Nephron progenitor cell (in vitro differentiated cells): ENCODE data around the gene CCDC120.

Source experiments
- DNase-seq: peaks from one replicate; pipeline ENCODE4 v3.0.0; 2021
- H3K27ac Mint-ChIP-seq: 2 replicates; pipeline ENCODE4 v1.8.0; 2021; ENCODE audit warnings: mild to moderate bottlenecking, moderate library complexity, mixed read lengths
- H3K27me3 Mint-ChIP-seq: 2 replicates; pipeline ENCODE4 v1.8.0; 2021; ENCODE audit warnings: mild to moderate bottlenecking, low read depth, mixed read lengths; ENCODE audit not compliant: poor library complexity
- H3K36me3 Mint-ChIP-seq: 2 replicates; pipeline ENCODE4 v1.8.0; 2021; ENCODE audit warnings: low read depth, mixed read lengths
- H3K4me1 Mint-ChIP-seq: 2 replicates; pipeline ENCODE4 v1.8.0; 2021; ENCODE audit warnings: mixed read lengths
- H3K4me3 Mint-ChIP-seq: 2 replicates; pipeline ENCODE4 v1.8.0; 2021; ENCODE audit warnings: mild to moderate bottlenecking, moderate library complexity, mixed read lengths
- H3K9me3 Mint-ChIP-seq: 2 replicates; pipeline ENCODE4 v1.8.0; 2021; ENCODE audit warnings: mild to moderate bottlenecking, moderate library complexity, mixed read lengths
- TF ChIP-seq, protein P1 (sequence below): fragments of 200-600 bp; sonication (generic); IDR thresholded peaks from 2 replicates; pipeline ENCODE4 v1.5.0; 2021; ENCODE audit warnings: antibody characterized with exemption

Gene CCDC120

DNA sequence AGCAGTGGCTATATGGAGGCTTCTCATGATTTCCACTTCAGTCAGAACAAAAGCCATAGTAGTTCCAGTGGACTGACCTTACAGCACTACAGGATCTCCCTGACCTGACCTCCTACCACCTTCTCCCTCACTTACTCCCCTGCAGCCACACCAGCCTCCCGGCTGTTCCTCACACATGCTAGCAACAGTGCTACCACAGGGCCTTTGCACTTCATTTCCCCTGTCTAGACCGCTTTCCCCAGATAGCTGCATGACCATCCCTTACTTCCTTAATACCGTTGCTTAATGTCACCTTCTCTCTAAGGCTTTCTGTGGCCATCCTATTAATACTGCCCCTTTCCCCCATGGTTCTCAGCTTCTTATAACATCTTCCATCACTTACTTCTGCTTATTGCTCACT, 51.6 kb downstream of the CCDC120 start:
- peaks cover 26% of the 10 kb centered on the region for H3K36me3 Mint-ChIP-seq
- DNase-seq: no peak
- no peak overlapping the region for H3K4me3 Mint-ChIP-seq
- H3K27ac Mint-ChIP-seq: no peak overlapping the region
- no peaks in the 10 kb centered on the region for H3K4me1 Mint-ChIP-seq
- H3K27me3 Mint-ChIP-seq: peaks cover 2% of the 10 kb centered on the region
- TF ChIP-seq, protein P1, sequence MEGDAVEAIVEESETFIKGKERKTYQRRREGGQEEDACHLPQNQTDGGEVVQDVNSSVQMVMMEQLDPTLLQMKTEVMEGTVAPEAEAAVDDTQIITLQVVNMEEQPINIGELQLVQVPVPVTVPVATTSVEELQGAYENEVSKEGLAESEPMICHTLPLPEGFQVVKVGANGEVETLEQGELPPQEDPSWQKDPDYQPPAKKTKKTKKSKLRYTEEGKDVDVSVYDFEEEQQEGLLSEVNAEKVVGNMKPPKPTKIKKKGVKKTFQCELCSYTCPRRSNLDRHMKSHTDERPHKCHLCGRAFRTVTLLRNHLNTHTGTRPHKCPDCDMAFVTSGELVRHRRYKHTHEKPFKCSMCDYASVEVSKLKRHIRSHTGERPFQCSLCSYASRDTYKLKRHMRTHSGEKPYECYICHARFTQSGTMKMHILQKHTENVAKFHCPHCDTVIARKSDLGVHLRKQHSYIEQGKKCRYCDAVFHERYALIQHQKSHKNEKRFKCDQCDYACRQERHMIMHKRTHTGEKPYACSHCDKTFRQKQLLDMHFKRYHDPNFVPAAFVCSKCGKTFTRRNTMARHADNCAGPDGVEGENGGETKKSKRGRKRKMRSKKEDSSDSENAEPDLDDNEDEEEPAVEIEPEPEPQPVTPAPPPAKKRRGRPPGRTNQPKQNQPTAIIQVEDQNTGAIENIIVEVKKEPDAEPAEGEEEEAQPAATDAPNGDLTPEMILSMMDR: no peak
- H3K9me3 Mint-ChIP-seq: peaks cover 35% of the 10 kb centered on the region

DNA sequence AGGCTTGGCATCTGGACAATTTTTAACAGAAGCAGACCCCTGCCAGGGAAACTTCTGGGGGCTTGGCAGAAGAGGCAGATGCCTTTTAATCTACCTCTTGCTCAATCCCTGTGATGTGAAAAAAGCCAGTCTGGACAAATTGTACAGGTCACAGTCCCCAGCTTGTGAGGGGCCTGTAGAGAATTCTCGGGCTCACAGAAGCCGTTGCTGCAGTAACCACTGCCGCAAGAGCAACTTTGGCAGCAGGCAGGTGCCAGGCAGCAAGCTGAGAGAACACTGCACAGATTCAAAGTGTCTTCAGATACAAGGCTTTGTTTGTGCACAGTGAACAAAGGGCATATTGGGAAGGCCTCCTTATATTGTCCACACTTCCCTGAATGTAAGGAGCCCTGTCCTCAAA, 53.0 kb downstream of the CCDC120 start:
- Mint-ChIP-seq H3K27me3 (peaks cover 8% of the 10 kb centered on the region), H3K36me3 (peaks cover 39% of the 10 kb centered on the region), H3K27ac (no peak overlapping the region), H3K4me1 (no peaks in the 10 kb centered on the region), H3K9me3 (peaks cover 42% of the 10 kb centered on the region), H3K4me3 (no peak overlapping the region)
- DNase-seq: no peak
- TF ChIP-seq, protein P1: no peak

DNA sequence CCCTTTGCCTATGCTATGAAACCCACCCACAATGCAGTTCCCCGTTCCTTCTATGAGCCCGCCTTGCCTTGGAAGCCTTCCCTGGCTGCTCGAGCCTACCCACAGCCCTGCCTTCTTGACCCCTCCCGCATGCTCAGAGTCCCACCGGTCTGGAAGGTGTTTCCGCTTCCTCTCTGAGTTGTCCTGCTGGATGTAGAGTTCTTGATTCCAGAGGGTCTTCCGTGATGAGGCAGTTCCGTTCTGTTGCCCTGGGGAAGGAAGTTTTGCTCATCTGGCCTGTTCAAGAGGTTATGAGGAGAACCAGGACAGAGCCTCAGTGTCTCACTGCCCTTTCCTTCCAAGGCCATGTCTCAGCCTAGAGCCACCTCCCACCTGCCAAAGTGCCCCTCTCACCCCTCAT, 57.3 kb downstream of the CCDC120 start:
- no peak overlapping the region for H3K4me3 Mint-ChIP-seq
- TF ChIP-seq, protein P1: no peak
- H3K36me3 Mint-ChIP-seq: peaks cover 42% of the 10 kb centered on the region
- no peak overlapping the region for H3K27ac Mint-ChIP-seq
- DNase-seq: no peak
- H3K27me3 Mint-ChIP-seq: peaks cover 8% of the 10 kb centered on the region
- H3K9me3 Mint-ChIP-seq: peaks cover 47% of the 10 kb centered on the region
- H3K4me1 Mint-ChIP-seq: no peaks in the 10 kb centered on the region

DNA sequence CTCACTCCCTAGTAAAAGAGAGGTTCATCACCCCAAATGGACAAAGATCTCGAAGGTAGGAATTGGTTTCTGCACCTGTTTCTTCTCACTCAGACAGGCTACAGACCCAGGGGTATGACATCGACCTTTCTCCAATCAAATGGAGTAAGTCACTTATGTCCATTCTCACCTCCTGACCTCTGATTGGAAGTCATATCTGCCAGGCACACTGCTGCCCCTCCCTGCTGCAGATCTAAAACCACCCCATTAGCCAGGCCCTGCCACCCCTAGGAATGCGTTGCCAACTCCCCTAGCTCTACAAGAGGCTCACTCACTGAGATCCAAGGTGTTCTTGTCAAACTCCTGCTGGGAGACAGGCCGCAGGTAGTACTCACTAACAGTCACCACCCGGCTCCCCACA, 57.9 kb downstream of the CCDC120 start:
- Mint-ChIP-seq H3K9me3 (peaks cover 53% of the 10 kb centered on the region), H3K4me3 (no peak overlapping the region), H3K4me1 (no peaks in the 10 kb centered on the region), H3K27ac (no peak overlapping the region), H3K27me3 (peaks cover 8% of the 10 kb centered on the region), H3K36me3 (peaks cover 49% of the 10 kb centered on the region)
- no peak for DNase-seq
- TF ChIP-seq, protein P1: no peak

DNA sequence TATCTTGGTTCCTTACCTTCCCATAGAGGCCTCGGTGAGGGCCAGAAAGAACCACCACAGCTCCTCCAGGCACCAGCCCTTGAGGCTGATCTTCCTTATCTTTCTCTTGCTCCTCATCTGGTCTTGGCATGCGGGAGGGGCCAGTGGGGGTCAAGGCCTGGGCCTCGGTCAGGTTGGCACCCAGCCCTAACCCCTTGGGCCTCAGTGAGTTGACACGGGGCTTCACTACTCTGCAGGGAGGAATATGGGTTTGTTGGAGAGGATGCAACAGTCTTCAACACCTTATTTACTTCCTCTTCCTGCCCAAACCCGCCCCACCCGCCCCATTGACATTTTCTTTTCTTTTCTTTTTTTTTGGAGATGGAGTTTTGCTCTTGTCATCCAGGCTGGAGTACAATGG, 58.8 kb downstream of the CCDC120 start:
- no peak overlapping the region for H3K27ac Mint-ChIP-seq
- no peak overlapping the region for H3K4me3 Mint-ChIP-seq
- peaks cover 5% of the 10 kb centered on the region for H3K27me3 Mint-ChIP-seq
- TF ChIP-seq, protein P1: no peak
- peaks cover 5% of the 10 kb centered on the region for H3K4me1 Mint-ChIP-seq
- H3K36me3 Mint-ChIP-seq: peaks cover 58% of the 10 kb centered on the region
- H3K9me3 Mint-ChIP-seq: peaks cover 55% of the 10 kb centered on the region
- no peak for DNase-seq
